ENCODE results near the gene CHID1.

DNA sequence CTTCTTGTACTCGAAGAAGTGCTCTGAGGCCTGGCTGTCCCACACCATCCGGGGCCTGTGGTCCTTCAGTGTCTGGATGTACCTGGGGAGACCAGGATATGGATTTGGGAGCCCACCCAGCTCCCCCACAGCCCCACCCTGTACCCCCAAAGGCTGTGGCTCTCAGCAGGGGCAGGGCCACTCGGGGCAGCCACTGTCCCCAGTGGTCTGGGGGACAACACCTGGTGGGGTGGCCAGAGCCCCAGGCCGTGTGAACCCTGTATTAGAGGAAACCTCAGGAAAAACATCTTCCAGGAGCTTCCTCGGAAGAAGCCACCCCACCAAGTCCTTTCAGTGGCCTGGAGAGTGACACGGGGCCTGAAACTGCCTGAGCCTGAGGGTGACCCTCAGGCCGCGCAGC is 40.2 kb downstream of the CHID1 start:
- TF ChIP-seq, protein P1, sequence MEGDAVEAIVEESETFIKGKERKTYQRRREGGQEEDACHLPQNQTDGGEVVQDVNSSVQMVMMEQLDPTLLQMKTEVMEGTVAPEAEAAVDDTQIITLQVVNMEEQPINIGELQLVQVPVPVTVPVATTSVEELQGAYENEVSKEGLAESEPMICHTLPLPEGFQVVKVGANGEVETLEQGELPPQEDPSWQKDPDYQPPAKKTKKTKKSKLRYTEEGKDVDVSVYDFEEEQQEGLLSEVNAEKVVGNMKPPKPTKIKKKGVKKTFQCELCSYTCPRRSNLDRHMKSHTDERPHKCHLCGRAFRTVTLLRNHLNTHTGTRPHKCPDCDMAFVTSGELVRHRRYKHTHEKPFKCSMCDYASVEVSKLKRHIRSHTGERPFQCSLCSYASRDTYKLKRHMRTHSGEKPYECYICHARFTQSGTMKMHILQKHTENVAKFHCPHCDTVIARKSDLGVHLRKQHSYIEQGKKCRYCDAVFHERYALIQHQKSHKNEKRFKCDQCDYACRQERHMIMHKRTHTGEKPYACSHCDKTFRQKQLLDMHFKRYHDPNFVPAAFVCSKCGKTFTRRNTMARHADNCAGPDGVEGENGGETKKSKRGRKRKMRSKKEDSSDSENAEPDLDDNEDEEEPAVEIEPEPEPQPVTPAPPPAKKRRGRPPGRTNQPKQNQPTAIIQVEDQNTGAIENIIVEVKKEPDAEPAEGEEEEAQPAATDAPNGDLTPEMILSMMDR (IDR thresholded peaks at IDR 0.05) = no peak
- TF ChIP-seq POLR2A (IDR thresholded peaks at IDR 0.05) = no peak

Measured in right lobe of liver (tissue), 4 donors.